Measurements from ENCODE around the gene PLEKHA1.

DNA sequence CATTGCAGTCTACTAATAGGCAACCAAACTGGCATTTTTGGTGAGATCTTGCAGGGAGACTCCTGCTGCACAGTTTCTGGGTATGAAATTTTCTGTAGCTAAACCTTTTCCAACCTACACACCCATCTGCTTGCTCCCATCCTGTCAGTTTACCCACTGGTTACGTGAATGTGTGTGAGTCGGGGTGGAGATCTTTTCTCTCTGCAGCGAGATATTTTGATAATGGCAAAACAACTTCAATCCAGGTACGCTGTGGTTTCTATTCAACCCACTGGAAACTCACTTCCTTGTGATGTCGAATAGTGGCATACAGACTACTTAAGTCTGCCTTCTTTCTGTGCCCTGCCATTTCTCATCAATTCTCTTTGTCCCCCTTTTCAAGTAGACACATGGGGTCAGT, 4.5 kb downstream of the PLEKHA1 start:
- TF ChIP-seq MAX (IDR thresholded peaks at IDR 0.05; ENCODE audit: low read depth, low read length) (no peak), CTCF (IDR thresholded peaks at IDR 0.05; ENCODE audit: low read depth, low read length) (no peak), POLR2A (IDR thresholded peaks at IDR 0.05; ENCODE audit: extremely low read depth, insufficient read length) (no peak)

Data from NB4 (cell line).